Muscle layer of duodenum (tissue), 2 donors: Measurements from ENCODE around the gene ARMH4.

Experiments
- H3K27ac ChIP-seq: one replicate; pipeline ENCODE4 v1.7.0; 2013; ENCODE audit warnings: mild to moderate bottlenecking, low read length
- H3K27me3 ChIP-seq: one replicate; pipeline ENCODE4 v1.7.0; 2013; ENCODE audit warnings: low read depth, mild to moderate bottlenecking, control low read depth, low read length
- H3K36me3 ChIP-seq, 2 donors: one replicate each; pipeline ENCODE4 v1.7.0; 2013; ENCODE audit warnings: low read length in 2 of 2, control low read depth in 1 of 2, mild to moderate bottlenecking in 1 of 2; ENCODE audit not compliant: insufficient read depth in 2 of 2, control insufficient read depth in 1 of 2
- H3K4me1 ChIP-seq, 2 donors: one replicate each; pipeline ENCODE4 v1.7.0; 2013; ENCODE audit warnings: low read length in 2 of 2, mild to moderate bottlenecking in 2 of 2, control low read depth in 1 of 2, moderate library complexity in 1 of 2; ENCODE audit not compliant: insufficient read depth in 2 of 2, control insufficient read depth in 1 of 2
- H3K4me3 ChIP-seq, 2 donors: one replicate each; pipeline ENCODE4 v1.7.0; 2013; ENCODE audit warnings: low read length in 2 of 2, low read depth in 1 of 2, mild to moderate bottlenecking in 1 of 2
- H3K9me3 ChIP-seq, 2 donors: one replicate each; pipeline ENCODE4 v1.7.0; 2013; ENCODE audit warnings: low read length in 2 of 2, control low read depth in 1 of 2, mild to moderate bottlenecking in 1 of 2; ENCODE audit not compliant: control insufficient read depth in 1 of 2
- donor health status: healthy.

ARMH4 gene

DNA sequence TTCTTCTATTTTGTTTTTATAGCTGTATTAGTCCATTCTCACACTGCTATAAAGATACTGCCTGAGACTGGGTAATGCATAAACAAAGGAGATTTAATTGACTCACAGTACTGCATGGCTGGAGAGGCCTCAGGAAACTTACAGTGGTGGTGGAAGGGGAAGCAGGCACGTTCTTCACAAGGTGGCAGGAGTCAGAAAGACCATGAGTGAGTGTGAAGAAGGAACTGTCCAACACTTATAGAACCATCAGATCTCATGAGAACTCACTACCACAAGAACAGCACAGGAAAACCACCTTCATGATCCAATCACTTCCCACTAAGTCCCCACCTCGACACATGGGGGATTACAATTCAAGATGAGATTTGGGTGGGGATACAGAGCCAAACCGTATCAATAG is 42.3 kb downstream of the ARMH4 start:
- H3K4me3 ChIP-seq, result no peak overlapping the region
- no peaks in the 10 kb centered on the region for H3K27me3 ChIP-seq
- no peak overlapping the region for H3K27ac ChIP-seq
- no peaks in the 10 kb centered on the region for H3K9me3 ChIP-seq
- no peaks in the 10 kb centered on the region for H3K4me1 ChIP-seq
- H3K36me3 ChIP-seq, result no peaks in the 10 kb centered on the region

DNA sequence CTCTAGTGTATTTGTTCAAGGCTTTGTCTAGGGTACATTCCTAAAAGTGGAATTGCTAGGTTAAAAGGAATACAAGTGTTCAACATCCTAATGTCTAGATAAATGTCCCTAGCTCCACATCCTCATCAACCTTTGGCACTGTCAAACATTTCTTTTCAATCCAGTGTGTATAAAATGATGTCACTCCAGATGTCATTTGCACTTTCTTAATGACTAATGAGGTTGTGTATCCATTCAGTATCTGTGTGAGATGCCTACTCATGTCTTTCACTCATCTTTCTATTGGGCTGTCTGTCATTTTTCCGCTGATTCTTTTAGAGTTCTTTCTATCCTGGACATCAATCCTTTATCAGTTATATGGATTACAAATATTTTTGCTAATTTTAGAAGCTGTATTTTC is 43.3 kb downstream of the ARMH4 start:
- H3K27me3 ChIP-seq, result no peaks in the 10 kb centered on the region
- H3K4me1 ChIP-seq, result no peaks in the 10 kb centered on the region
- no peaks in the 10 kb centered on the region for H3K9me3 ChIP-seq
- no peak overlapping the region for H3K27ac ChIP-seq
- no peak overlapping the region for H3K4me3 ChIP-seq
- H3K36me3 ChIP-seq, result no peaks in the 10 kb centered on the region

- no peaks in the 10 kb centered on the region for H3K4me1 ChIP-seq
- no peaks in the 10 kb centered on the region for H3K27me3 ChIP-seq
- H3K9me3 ChIP-seq, result no peaks in the 10 kb centered on the region
- no peaks in the 10 kb centered on the region for H3K36me3 ChIP-seq
- no peak overlapping the region for H3K27ac ChIP-seq
- H3K4me3 ChIP-seq, result no peak overlapping the region
Observed at GRCh38 chr14:58107947-58108552, 44.0 kb downstream of the ARMH4 start.

DNA sequence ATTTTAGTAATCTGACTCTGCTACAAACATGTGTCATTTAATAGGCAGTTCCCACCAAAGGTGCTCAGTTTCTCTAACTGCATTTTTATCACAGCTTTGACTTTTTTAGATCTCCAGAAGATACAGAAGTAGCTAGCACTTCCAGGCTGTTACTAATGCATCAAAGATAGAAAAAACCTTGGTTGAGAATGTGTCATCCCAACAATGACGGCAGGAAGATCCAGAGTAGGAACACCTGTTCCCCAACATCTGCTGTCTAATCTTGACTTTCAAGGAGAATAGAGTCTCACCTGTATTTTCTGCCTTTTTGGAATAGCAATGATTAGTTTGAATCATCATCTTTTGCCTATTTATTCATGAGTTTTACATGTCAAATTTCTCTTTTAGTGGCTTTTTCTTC is 45.0 kb downstream of the ARMH4 start:
- no peaks in the 10 kb centered on the region for H3K27me3 ChIP-seq
- no peak overlapping the region for H3K4me3 ChIP-seq
- no peaks in the 10 kb centered on the region for H3K36me3 ChIP-seq
- no peaks in the 10 kb centered on the region for H3K9me3 ChIP-seq
- no peaks in the 10 kb centered on the region for H3K4me1 ChIP-seq
- no peak overlapping the region for H3K27ac ChIP-seq

DNA sequence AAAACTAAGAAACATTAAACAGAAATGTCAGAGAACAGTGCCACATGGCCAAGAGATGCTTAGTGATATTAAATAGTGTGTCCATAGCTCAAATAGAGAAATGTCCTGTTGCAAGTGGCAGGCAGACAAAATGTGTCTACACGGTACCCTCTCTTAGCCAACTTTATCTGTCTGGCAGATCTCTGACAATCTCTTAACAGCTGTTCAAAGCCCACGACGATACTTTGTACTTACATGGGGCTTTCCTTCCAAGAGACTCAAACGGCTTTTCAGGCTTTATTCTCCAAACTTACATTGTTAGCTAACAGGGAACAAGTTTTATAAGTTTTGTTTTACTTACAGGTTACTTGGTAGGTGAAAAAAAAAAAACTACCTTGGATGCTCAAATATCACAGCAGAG is 45.6 kb downstream of the ARMH4 start:
- no peaks in the 10 kb centered on the region for H3K27me3 ChIP-seq
- no peak overlapping the region for H3K4me3 ChIP-seq
- H3K36me3 ChIP-seq, result no peaks in the 10 kb centered on the region
- H3K4me1 ChIP-seq, result no peaks in the 10 kb centered on the region
- H3K27ac ChIP-seq, result no peak overlapping the region
- no peaks in the 10 kb centered on the region for H3K9me3 ChIP-seq

DNA sequence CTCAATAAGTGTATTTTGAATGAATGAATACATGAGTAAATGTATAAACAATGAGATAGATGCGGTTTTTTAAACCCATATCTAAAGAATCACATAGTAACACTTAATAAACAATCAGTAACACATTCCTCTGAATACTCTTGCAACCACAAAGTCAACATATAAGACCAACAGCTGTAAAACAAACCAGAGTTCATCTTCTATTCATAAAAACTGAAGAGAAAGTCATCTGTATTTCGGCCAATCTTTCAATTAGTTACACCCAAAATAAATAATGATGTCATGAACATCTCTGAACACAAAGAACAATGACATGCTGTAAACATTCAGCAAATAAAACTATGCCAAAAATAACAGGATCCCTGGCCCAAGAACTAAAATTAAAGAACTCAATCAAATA is 47.2 kb downstream of the ARMH4 start:
- Histone ChIP-seq H3K4me1 (no peaks in the 10 kb centered on the region), H3K9me3 (no peaks in the 10 kb centered on the region), H3K36me3 (no peaks in the 10 kb centered on the region), H3K4me3 (no peak overlapping the region), H3K27me3 (no peaks in the 10 kb centered on the region), H3K27ac (no peak overlapping the region)

GRCh38 chr14:58100735-58101368 is 51.2 kb downstream of the ARMH4 start:
- Histone ChIP-seq H3K9me3 (no peaks in the 10 kb centered on the region), H3K4me1 (no peaks in the 10 kb centered on the region), H3K27ac (no peak overlapping the region), H3K36me3 (no peaks in the 10 kb centered on the region), H3K4me3 (no peak overlapping the region), H3K27me3 (no peaks in the 10 kb centered on the region)

GRCh38 chr14:58099682-58100081 is 52.3 kb downstream of the ARMH4 start:
- Histone ChIP-seq H3K4me1 (no peaks in the 10 kb centered on the region), H3K4me3 (no peak overlapping the region), H3K27ac (no peak overlapping the region), H3K9me3 (no peaks in the 10 kb centered on the region), H3K36me3 (peaks cover 0 to 4% of the 10 kb centered on the region in 2 donors), H3K27me3 (no peaks in the 10 kb centered on the region)

DNA sequence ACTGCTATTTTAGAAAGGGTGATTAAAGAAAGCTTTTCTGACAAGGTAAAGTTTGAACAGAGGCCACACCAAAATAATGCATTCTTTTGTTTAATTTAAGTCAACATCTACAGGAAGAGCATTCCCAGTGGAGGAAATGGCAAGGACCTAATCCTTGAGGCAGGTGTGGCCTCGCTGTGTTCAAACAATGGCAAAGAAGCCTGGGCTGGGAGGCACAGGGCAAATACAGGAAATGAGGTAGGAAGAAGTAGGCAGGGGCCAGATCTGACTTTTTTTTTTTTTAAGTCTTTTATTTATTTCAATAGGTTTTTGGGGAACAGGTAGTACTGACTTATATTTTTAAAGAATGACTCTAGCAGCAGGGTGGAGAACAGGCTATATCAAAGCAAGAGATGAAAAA is 53.5 kb downstream of the ARMH4 start:
- H3K36me3 ChIP-seq, result peaks cover 0 to 4% of the 10 kb centered on the region in 2 donors
- no peaks in the 10 kb centered on the region for H3K9me3 ChIP-seq
- H3K27me3 ChIP-seq, result no peaks in the 10 kb centered on the region
- H3K4me1 ChIP-seq, result no peaks in the 10 kb centered on the region
- H3K27ac ChIP-seq, result no peak overlapping the region
- H3K4me3 ChIP-seq, result no peak overlapping the region

DNA sequence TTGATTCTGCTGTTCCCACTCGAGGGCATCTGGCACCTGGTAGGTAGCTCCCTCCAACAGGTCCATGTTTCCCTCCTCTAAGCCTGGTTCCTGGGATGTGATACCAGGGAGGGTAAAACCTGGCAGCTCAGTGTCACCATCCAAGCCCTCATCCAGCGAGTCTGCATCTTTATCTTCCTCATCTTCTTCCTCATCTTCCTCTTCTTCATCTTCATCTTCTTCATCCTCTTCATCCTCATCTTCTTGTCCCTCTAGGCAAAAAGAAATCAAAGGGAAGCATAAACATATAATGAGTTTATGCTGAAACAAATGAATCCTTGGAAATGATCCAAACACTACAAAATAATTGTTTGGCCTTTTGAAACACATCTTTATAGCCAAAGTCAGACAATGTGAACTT is 55.3 kb downstream of the ARMH4 start:
- Histone ChIP-seq H3K27ac (no peak overlapping the region), H3K9me3 (no peaks in the 10 kb centered on the region), H3K36me3 (peaks cover 0 to 4% of the 10 kb centered on the region in 2 donors), H3K27me3 (no peaks in the 10 kb centered on the region), H3K4me1 (no peaks in the 10 kb centered on the region), H3K4me3 (no peak overlapping the region)

DNA sequence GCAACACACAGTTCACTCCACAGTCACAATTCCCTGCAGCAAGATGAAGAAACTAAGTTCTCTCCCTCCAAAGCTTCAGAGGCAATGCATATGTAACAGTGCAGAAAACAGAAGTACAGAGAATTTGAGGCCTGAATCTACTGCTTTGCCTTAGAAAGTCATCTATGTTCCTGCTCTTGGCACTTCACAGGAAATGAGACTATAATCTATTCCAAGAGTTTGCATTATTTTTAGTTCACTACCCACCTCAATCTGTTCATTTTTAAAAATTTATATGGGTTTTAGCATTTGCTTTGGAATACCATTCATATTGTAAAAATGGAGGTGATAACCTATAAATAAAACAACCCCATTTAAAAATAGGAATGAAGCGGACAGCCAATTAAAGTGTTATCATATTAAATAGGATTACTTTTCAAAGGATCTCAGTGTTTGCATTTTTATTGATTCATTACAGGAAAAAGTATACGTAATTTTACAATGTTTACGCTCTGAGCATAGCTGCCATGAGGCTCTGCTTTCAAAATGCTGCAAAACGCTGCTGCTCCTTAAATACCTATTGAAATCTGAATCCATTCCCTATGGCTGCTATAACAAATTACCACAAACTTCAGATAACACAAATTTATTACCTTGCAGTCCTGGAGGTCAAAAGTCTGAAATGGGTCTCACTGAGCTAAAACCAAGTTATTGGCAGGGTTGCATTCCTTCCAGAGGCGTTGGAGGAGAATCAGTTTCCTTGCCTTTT is 60.0 kb downstream of the ARMH4 start:
- H3K36me3 ChIP-seq, result peaks cover 0 to 4% of the 10 kb centered on the region in 2 donors
- no peak overlapping the region for H3K4me3 ChIP-seq
- H3K4me1 ChIP-seq, result no peaks in the 10 kb centered on the region
- no peak overlapping the region for H3K27ac ChIP-seq
- H3K27me3 ChIP-seq, result no peaks in the 10 kb centered on the region
- no peaks in the 10 kb centered on the region for H3K9me3 ChIP-seq
